Measurements from ENCODE around the gene PVALEF. TPM values are rescaled to one million over a fixed set of nuclear protein-coding genes. Genes with fewer than 3 reads are reported as not detected.

The PVALEF gene
- total RNA-seq, 4 donors from 2014 or later, result not detected

GRCh38 chr17:81208651-81209050 lies 43.3 kb downstream of the PVALEF start:
- no peaks in the 10 kb centered on the region for H3K4me1 ChIP-seq
- ATAC-seq, result no peak
- no peak overlapping the region for H3K4me3 ChIP-seq
- TF ChIP-seq CTCF (IDR thresholded peaks at IDR 0.05) (no peak), EP300 (IDR thresholded peaks at IDR 0.05) (no peak), POLR2AphosphoS5 (IDR thresholded peaks at IDR 0.05) (no peak), POLR2A (IDR thresholded peaks at IDR 0.05) (no peak)
- H3K36me3 ChIP-seq, result peaks cover 0 to 44% of the 10 kb centered on the region in 2 donors
- no peak overlapping the region for H3K27ac ChIP-seq
- no peaks in the 10 kb centered on the region for H3K27me3 ChIP-seq
- no peaks in the 10 kb centered on the region for H3K9me3 ChIP-seq
- 88 to 90% methylated on average over 2 to 3 of the region's 10 CpGs for whole genome bisulfite sequencing, 2 donors (ENCODE audit: low coverage in 1 of 2)

DNA sequence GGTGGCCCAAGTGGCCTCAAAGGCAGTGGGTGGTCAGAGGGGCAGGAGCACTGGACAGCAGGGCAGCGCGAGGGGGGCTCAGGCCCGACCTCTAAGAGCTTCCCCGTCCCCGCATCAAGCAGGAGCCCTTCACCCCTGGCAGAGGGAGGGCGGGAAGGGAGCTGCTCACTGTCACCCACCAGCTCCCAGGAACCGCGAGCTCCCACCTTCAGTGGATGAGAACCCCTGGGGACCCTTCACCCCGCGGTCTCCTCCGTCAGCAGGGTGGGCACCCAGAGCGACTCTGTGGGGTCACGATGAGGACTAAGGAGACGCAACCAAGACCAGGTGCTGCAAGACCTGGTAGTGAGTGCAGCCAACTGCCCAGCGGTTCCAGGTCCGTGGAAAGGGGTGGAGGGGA lies 43.8 kb downstream of the PVALEF start:
- TF ChIP-seq CTCF (IDR thresholded peaks at IDR 0.05) (no peak), POLR2A (IDR thresholded peaks at IDR 0.05) (no peak), POLR2AphosphoS5 (IDR thresholded peaks at IDR 0.05) (no peak), EP300 (IDR thresholded peaks at IDR 0.05) (no peak)
- Histone ChIP-seq H3K4me1 (no peaks in the 10 kb centered on the region), H3K4me3 (no peak overlapping the region), H3K9me3 (no peaks in the 10 kb centered on the region), H3K36me3 (peaks cover 0 to 39% of the 10 kb centered on the region in 2 donors), H3K27me3 (no peaks in the 10 kb centered on the region), H3K27ac (no peak overlapping the region)
- no peak for ATAC-seq
- no CpG with 5 or more reads among the region's 16 CpGs for WGBS, 2 donors (ENCODE audit: low coverage in 1 of 2)

- H3K9me3 ChIP-seq, result no peaks in the 10 kb centered on the region
- H3K36me3 ChIP-seq, result peaks cover 0 to 27% of the 10 kb centered on the region in 2 donors
- ATAC-seq, result no peak
- no peak for TF ChIP-seq POLR2A (IDR thresholded peaks at IDR 0.05)
- no peak for TF ChIP-seq POLR2AphosphoS5 (IDR thresholded peaks at IDR 0.05)
- no peak for TF ChIP-seq CTCF (IDR thresholded peaks at IDR 0.05)
- TF ChIP-seq EP300 (IDR thresholded peaks at IDR 0.05), result no peak
- no peaks in the 10 kb centered on the region for H3K4me1 ChIP-seq
- 70% methylated on average over 9 of the region's 10 CpGs; no CpG with 5 or more reads in 1 of the 2 donors for WGBS, 2 donors (ENCODE audit: low coverage in 1 of 2)
- no peak overlapping the region for H3K27ac ChIP-seq
- H3K4me3 ChIP-seq, result no peak overlapping the region
- H3K27me3 ChIP-seq, result no peaks in the 10 kb centered on the region
These were observed 45.2 kb downstream of the PVALEF start for GRCh38 chr17:81210466-81210865.

- 43 to 50% methylated on average over 1 to 4 of the region's 14 CpGs for WGBS, 2 donors (ENCODE audit: low coverage in 1 of 2)
- no peak overlapping the region for H3K27ac ChIP-seq
- no peak overlapping the region for H3K4me3 ChIP-seq
These were observed 45.6 kb downstream of the PVALEF start for GRCh38 chr17:81210868-81211267.

More at GRCh38 chr17:81210868-81211267, 45.6 kb downstream of the PVALEF start:
- no peaks in the 10 kb centered on the region for H3K27me3 ChIP-seq
- H3K4me1 ChIP-seq, result no peaks in the 10 kb centered on the region
- no peak for ATAC-seq
- no peaks in the 10 kb centered on the region for H3K9me3 ChIP-seq
- peaks cover 0 to 26% of the 10 kb centered on the region in 2 donors for H3K36me3 ChIP-seq
- TF ChIP-seq POLR2AphosphoS5 (IDR thresholded peaks at IDR 0.05), result no peak
- no peak for TF ChIP-seq POLR2A (IDR thresholded peaks at IDR 0.05)
- no peak for TF ChIP-seq EP300 (IDR thresholded peaks at IDR 0.05)
- no peak for TF ChIP-seq CTCF (IDR thresholded peaks at IDR 0.05)

Measured in gastroesophageal sphincter (tissue), 4 donors.